KBM-7 (cell line): ENCODE results near the gene ALG2.
"Not testable (repeated sequence)": the region's sequence is repeated elsewhere in the genome, so short reads cannot be mapped to it uniquely, and the experiment has no call there.

Experiments
- DNase-seq: peaks from one replicate; pipeline ENCODE4 v3.0.0-alpha.2; 2015
- in situ Hi-C: fragments of 300-500 bp; cut with MboI; formaldehyde crosslinking; loops from 2 replicates; pipeline ENCODE4 v1.14.3; 2020; ENCODE audit warnings: low sequenced_read_pairs, low pct_unique_long_range_greater_than_20kb, mixed read lengths

Gene ALG2

GRCh38 chr9:99197987-99198386 lies 23.8 kb downstream of the ALG2 start:
- DNase-seq = no peak
- in situ Hi-C loops = loop anchor here (25.0 kb wide), 1 partner anchor 814 kb away; no protein-coding TSS in a partner anchor

GRCh38 chr9:99197124-99197630 lies 24.6 kb downstream of the ALG2 start:
- DNase-seq = no peak

GRCh38 chr9:99196484-99196883 lies 25.3 kb downstream of the ALG2 start:
- not testable (repeated sequence) for DNase-seq
- in situ Hi-C loops = loop anchor here (25.0 kb wide), 1 partner anchor 816 kb away; no protein-coding TSS in a partner anchor

More at GRCh38 chr9:99197124-99197630, 24.6 kb downstream of the ALG2 start:
- in situ Hi-C loops = loop anchor here (25.0 kb wide), 1 partner anchor 815 kb away; no protein-coding TSS in a partner anchor

- no peak for DNase-seq
- in situ Hi-C loops = loop anchor here (25.0 kb wide), 1 partner anchor 819 kb away; no protein-coding TSS in a partner anchor
These were observed 28.3 kb downstream of the ALG2 start for GRCh38 chr9:99193466-99193821.

GRCh38 chr9:99192786-99193465 lies 28.8 kb downstream of the ALG2 start:
- in situ Hi-C loops = loop anchor here (25.0 kb wide), 1 partner anchor 819 kb away; no protein-coding TSS in a partner anchor
- DNase-seq = no peak

- in situ Hi-C loops = loop anchor here (25.0 kb wide), 1 partner anchor 822 kb away; no protein-coding TSS in a partner anchor
- no peak for DNase-seq
These were observed 31.0 kb downstream of the ALG2 start for GRCh38 chr9:99190597-99191283.

- in situ Hi-C loops = loop anchor here (25.0 kb wide), 1 partner anchor 822 kb away; no protein-coding TSS in a partner anchor
These were observed 31.7 kb downstream of the ALG2 start for GRCh38 chr9:99189887-99190596.

GRCh38 chr9:99189186-99189585 lies 32.6 kb downstream of the ALG2 start:
- in situ Hi-C loops = loop anchor here (25.0 kb wide), 1 partner anchor 823 kb away; no protein-coding TSS in a partner anchor
- DNase-seq = no peak

More at GRCh38 chr9:99189887-99190596, 31.7 kb downstream of the ALG2 start:
- no peak for DNase-seq

GRCh38 chr9:99187311-99187710 lies 34.4 kb downstream of the ALG2 start:
- no peak for DNase-seq
- in situ Hi-C loops = loop anchor here (25.0 kb wide), 1 partner anchor 825 kb away; no protein-coding TSS in a partner anchor

GRCh38 chr9:99185934-99186333 lies 35.8 kb downstream of the ALG2 start:
- in situ Hi-C loops = loop anchor here (25.0 kb wide), 1 partner anchor 826 kb away; no protein-coding TSS in a partner anchor

GRCh38 chr9:99185348-99185632 lies 36.5 kb downstream of the ALG2 start:
- in situ Hi-C loops = loop anchor here (25.0 kb wide), 1 partner anchor 827 kb away; no protein-coding TSS in a partner anchor
- no peak for DNase-seq

More at GRCh38 chr9:99185934-99186333, 35.8 kb downstream of the ALG2 start:
- no peak for DNase-seq

GRCh38 chr9:99184475-99185347 lies 37.0 kb downstream of the ALG2 start:
- peak; percentile 86 for DNase-seq
- in situ Hi-C loops = loop anchor here (25.0 kb wide), 1 partner anchor 828 kb away; no protein-coding TSS in a partner anchor

GRCh38 chr9:99184110-99184474 lies 37.6 kb downstream of the ALG2 start:
- no peak for DNase-seq
- in situ Hi-C loops = loop anchor here (25.0 kb wide), 1 partner anchor 828 kb away; no protein-coding TSS in a partner anchor

- DNase-seq = no peak
- in situ Hi-C loops = loop anchor here (25.0 kb wide), 1 partner anchor 829 kb away; no protein-coding TSS in a partner anchor
These were observed 38.1 kb downstream of the ALG2 start for GRCh38 chr9:99183616-99184015.

GRCh38 chr9:99182356-99182755 lies 39.4 kb downstream of the ALG2 start:
- DNase-seq = no peak
- in situ Hi-C loops = loop anchor here (25.0 kb wide), 1 partner anchor 830 kb away; no protein-coding TSS in a partner anchor

GRCh38 chr9:99181621-99182020 lies 40.1 kb downstream of the ALG2 start:
- DNase-seq = peak; percentile 49
- in situ Hi-C loops = loop anchor here (25.0 kb wide), 1 partner anchor 831 kb away; no protein-coding TSS in a partner anchor

- in situ Hi-C loops = loop anchor here (25.0 kb wide), 1 partner anchor 831 kb away; no protein-coding TSS in a partner anchor
- no peak for DNase-seq
These were observed 40.5 kb downstream of the ALG2 start for GRCh38 chr9:99181206-99181605.

- in situ Hi-C loops = loop anchor here (25.0 kb wide), 1 partner anchor 832 kb away; no protein-coding TSS in a partner anchor
These were observed 41.1 kb downstream of the ALG2 start for GRCh38 chr9:99180662-99181061.

More at GRCh38 chr9:99180662-99181061, 41.1 kb downstream of the ALG2 start:
- no peak for DNase-seq
